Tibial nerve (tissue), 4 donors: ENCODE data around the gene SPAG7. TPM values are rescaled to one million over a fixed set of nuclear protein-coding genes. Genes with fewer than 3 reads are reported as not detected.
"Not testable (repeated sequence)": the region's sequence is repeated elsewhere in the genome, so short reads cannot be mapped to it uniquely, and the experiment has no call there.

ENCODE experiments used
- DNase-seq, 2 donors: peaks; one replicate each; pipeline ENCODE4 v3.0.0-alpha.2; 2019; ENCODE audit warnings: low spot score in 2 of 2
- H3K27ac ChIP-seq, 4 donors: fragments of 200-600 bp; sonication (generic) in 3 of 4; one replicate each; pipeline ENCODE4 v1.5.1; 2017 to 2019; ENCODE audit warnings: mild to moderate bottlenecking in 1 of 4
- H3K27me3 ChIP-seq, 2 donors: fragments of 200-600 bp; sonication (generic) in 1 of 2; one replicate each; pipeline versions ENCODE4 v1.5.1 to v1.6.0; 2017 to 2019
- H3K36me3 ChIP-seq, 3 donors: fragments of 200-600 bp; sonication (generic); one replicate each; pipeline ENCODE4 v1.5.1; 2018 to 2019
- H3K4me1 ChIP-seq, 4 donors: fragments of 200-600 bp; sonication (generic) in 3 of 4; one replicate each; pipeline ENCODE4 v1.5.1; 2017 to 2019
- H3K4me3 ChIP-seq, 4 donors: fragments of 200-600 bp; sonication (generic) in 3 of 4; one replicate each; pipeline ENCODE4 v1.5.1; 2017 to 2019; ENCODE audit warnings: mild to moderate bottlenecking in 1 of 4, moderate library complexity in 1 of 4
- H3K9me3 ChIP-seq, 4 donors: fragments of 200-600 bp; sonication (generic) in 3 of 4; one replicate each; pipeline ENCODE4 v1.5.1; 2017 to 2019
- CTCF ChIP-seq, 5 experiments: fragments of 200-600 bp in 3 of 5; fragments of 450-650 bp in 2 of 5; sonication (generic) in 3 of 5; IDR thresholded peaks; one replicate each; pipeline ENCODE4 v1.5.1; 2016 to 2019; ENCODE audit warnings: antibody characterized with exemption in 5 of 5, mild to moderate bottlenecking in 3 of 5, moderate library complexity in 2 of 5
- EP300 ChIP-seq, 2 donors: sonication (generic); formaldehyde crosslinking; IDR thresholded peaks; one replicate each; pipeline ENCODE4 v1.6.1; 2017; ENCODE audit warnings: antibody characterized with exemption in 2 of 2, mild to moderate bottlenecking in 1 of 2
- POLR2A ChIP-seq, 2 donors: fragments of 450-650 bp; IDR thresholded peaks; one replicate each; pipeline ENCODE4 v1.6.1; 2017; ENCODE audit warnings: antibody characterized with exemption in 2 of 2, mild to moderate bottlenecking in 2 of 2, moderate library complexity in 2 of 2
- WGBS, 2 donors: methylation state at CpG; one replicate each; pipeline ENCODE4 v1.1.5; 2018; 5-methylcytosine and 5-hydroxymethylcytosine counted together
- small RNA-seq: library from RNA; depleted of rRNA; stranded (forward); fragments of <200 nt; gene quantifications from one replicate; pipeline ENCODE3, GENCODE V24; 2016
- total RNA-seq, 4 donors: library from RNA; depleted of rRNA; stranded (reverse); fragments of >200 nt; gene quantifications; one replicate each; pipeline ENCODE4 v1.1.0, GENCODE V29; 2016

The SPAG7 gene
- total RNA-seq, 4 donors from 2014 or later: 36.9 to 70.0 (median 42.0) TPM

GRCh38 chr17:4921320-4921719 is 46.3 kb downstream of the SPAG7 start:
- 83 to 89% methylated on average over 4 of the region's 4 CpGs for WGBS, 2 donors
- no peaks in the 10 kb centered on the region for H3K9me3 ChIP-seq
- H3K36me3 ChIP-seq: no peaks in the 10 kb centered on the region
- H3K4me1 ChIP-seq: no peaks in the 10 kb centered on the region
- no peak overlapping the region for H3K4me3 ChIP-seq
- TF ChIP-seq EP300 (IDR thresholded peaks at IDR 0.05) (no peak), CTCF (IDR thresholded peaks at IDR 0.05) (no peak), POLR2A (IDR thresholded peaks at IDR 0.05) (no peak)
- no peaks in the 10 kb centered on the region for H3K27me3 ChIP-seq
- H3K27ac ChIP-seq: no peak overlapping the region
- no peak for DNase-seq

- TF ChIP-seq CTCF (IDR thresholded peaks at IDR 0.05) (no peak), POLR2A (IDR thresholded peaks at IDR 0.05) (no peak), EP300 (IDR thresholded peaks at IDR 0.05) (no peak)
- Histone ChIP-seq H3K27ac (no peak overlapping the region), H3K4me3 (no peak overlapping the region), H3K9me3 (no peaks in the 10 kb centered on the region), H3K4me1 (no peaks in the 10 kb centered on the region), H3K27me3 (no peaks in the 10 kb centered on the region), H3K36me3 (no peaks in the 10 kb centered on the region)
- DNase-seq: no peak
- WGBS, 2 donors: 78 to 85% methylated on average over 10 of the region's 10 CpGs
Observed at GRCh38 chr17:4920351-4921048, 47.1 kb downstream of the SPAG7 start.

GRCh38 chr17:4919511-4920047 is 48.0 kb downstream of the SPAG7 start:
- no peak for DNase-seq
- no peaks in the 10 kb centered on the region for H3K36me3 ChIP-seq
- H3K27ac ChIP-seq: no peak overlapping the region
- TF ChIP-seq EP300 (IDR thresholded peaks at IDR 0.05) (no peak), CTCF (IDR thresholded peaks at IDR 0.05) (no peak), POLR2A (IDR thresholded peaks at IDR 0.05) (no peak)
- 73 to 75% methylated on average over 8 of the region's 8 CpGs for WGBS, 2 donors
- H3K4me1 ChIP-seq: no peaks in the 10 kb centered on the region
- H3K27me3 ChIP-seq: no peaks in the 10 kb centered on the region
- no peak overlapping the region for H3K4me3 ChIP-seq
- H3K9me3 ChIP-seq: no peaks in the 10 kb centered on the region

- H3K4me3 ChIP-seq: not testable (repeated sequence)
Observed at GRCh38 chr17:4914551-4914950, 53.1 kb downstream of the SPAG7 start.

GRCh38 chr17:4913994-4914393 is 53.6 kb downstream of the SPAG7 start:
- no peaks in the 10 kb centered on the region for H3K27me3 ChIP-seq
- peaks cover 0 to 8% (median 6%) of the 10 kb centered on the region in 4 donors for H3K4me1 ChIP-seq
- H3K27ac ChIP-seq: no peak overlapping the region
- H3K36me3 ChIP-seq: no peaks in the 10 kb centered on the region
- no peaks in the 10 kb centered on the region for H3K9me3 ChIP-seq
- no peak overlapping the region for H3K4me3 ChIP-seq
- 81 to 94% methylated on average over 1 of the region's 1 CpG for WGBS, 2 donors
- TF ChIP-seq CTCF (IDR thresholded peaks at IDR 0.05) (no peak), EP300 (IDR thresholded peaks at IDR 0.05) (no peak), POLR2A (IDR thresholded peaks at IDR 0.05) (no peak)
- DNase-seq: no peak

More at GRCh38 chr17:4914551-4914950, 53.1 kb downstream of the SPAG7 start:
- H3K36me3 ChIP-seq, H3K27ac ChIP-seq, H3K4me1 ChIP-seq, DNase-seq, H3K9me3 ChIP-seq, H3K27me3 ChIP-seq: not testable (repeated sequence)
- WGBS, 2 donors: 88 to 94% methylated on average over 4 of the region's 4 CpGs

Small RNA genes lying within 50 kb of the gene (small RNA-seq; reads per million reads assigned to genes)
- gene MIR6864 (not detected), gene MIR6865 (not detected)

Other genes with a start within 250 kb of the SPAG7 start
- gene MED11, start 236.4 kb downstream of the SPAG7 start, total RNA-seq: 10 to 100 TPM; 20.8 to 32.8 (median 28.4) TPM
- gene ZMYND15, start 228.0 kb downstream of the SPAG7 start, total RNA-seq: under 1 TPM in 3 of 4 donors, not detected in 1; 0.42 to 0.66 (median 0.59) TPM
- gene CXCL16, start 227.9 kb downstream of the SPAG7 start, total RNA-seq: 10 to 100 TPM in 3 of 4 donors, 1 to 10 TPM in 1; 5.7 to 27.3 (median 13.6) TPM
- gene TM4SF5, start 195.9 kb downstream of the SPAG7 start, total RNA-seq: not detected
- gene VMO1, start 181.5 kb downstream of the SPAG7 start, total RNA-seq: 1 to 10 TPM in 3 of 4 donors, not detected in 1; 1.4 to 6.0 (median 1.9) TPM
- not detected for gene GLTPD2, start 178.9 kb downstream of the SPAG7 start, total RNA-seq
- gene PSMB6, start 171.7 kb downstream of the SPAG7 start, total RNA-seq: 100 to 1,000 TPM; 100 to 171 (median 122) TPM
- gene PLD2, start 160.7 kb downstream of the SPAG7 start, total RNA-seq: 10 to 100 TPM; 17.2 to 63.0 (median 30.1) TPM
- 10 to 100 TPM; 57.1 to 94.3 (median 85.7) TPM for gene MINK1, start 134.5 kb downstream of the SPAG7 start, total RNA-seq
- 1 to 10 TPM in 3 of 4 donors, under 1 TPM in 1; 0.90 to 2.0 (median 1.3) TPM for gene C17orf107, start 68.3 kb downstream of the SPAG7 start, total RNA-seq
- 1 to 10 TPM in 2 of 4 donors, under 1 TPM in 2; 0.22 to 2.5 (median 1.0) TPM for gene CHRNE, start 64.7 kb downstream of the SPAG7 start, total RNA-seq
- not detected for gene GP1BA, start 35.5 kb downstream of the SPAG7 start, total RNA-seq
- gene SLC25A11, start 27.8 kb downstream of the SPAG7 start, total RNA-seq: 10 to 100 TPM; 30.3 to 42.8 (median 32.3) TPM
- 10 to 100 TPM; 45.0 to 55.0 (median 51.4) TPM for gene RNF167, start 27.5 kb downstream of the SPAG7 start, total RNA-seq
- 1,000 to 10,000 TPM in 1 of 4 donors, 100 to 1,000 TPM in 3; 422 to 1,004 (median 483) TPM for gene PFN1, start 19.3 kb downstream of the SPAG7 start, total RNA-seq
- gene ENO3, start 16.7 kb downstream of the SPAG7 start, total RNA-seq: 10 to 100 TPM in 2 of 4 donors, 1 to 10 TPM in 2; 7.5 to 15.3 (median 10.2) TPM
- gene CAMTA2, start 19.9 kb upstream of the SPAG7 start, total RNA-seq: 10 to 100 TPM; 15.3 to 46.2 (median 22.5) TPM
- 1 to 10 TPM; 1.2 to 1.8 (median 1.7) TPM for gene INCA1, start 29.7 kb upstream of the SPAG7 start, total RNA-seq
- 10 to 100 TPM; 78.0 to 89.7 (median 79.6) TPM for gene KIF1C, start 30.1 kb upstream of the SPAG7 start, total RNA-seq
- gene SLC52A1, start 67.6 kb upstream of the SPAG7 start, total RNA-seq: not detected
- gene ZFP3, start 110.7 kb upstream of the SPAG7 start, total RNA-seq: 1 to 10 TPM; 2.5 to 7.1 (median 4.7) TPM
- gene ZNF232, start 144.1 kb upstream of the SPAG7 start, total RNA-seq: 10 to 100 TPM in 2 of 4 donors, 1 to 10 TPM in 2; 7.3 to 16.4 (median 9.8) TPM
- 1 to 10 TPM in 1 of 4 donors, under 1 TPM in 1, not detected in 2; under 0.01 to 3.9 TPM for gene USP6, start 148.2 kb upstream of the SPAG7 start, total RNA-seq
- 10 to 100 TPM; 19.6 to 37.2 (median 25.6) TPM for gene ZNF594, start 224.1 kb upstream of the SPAG7 start, total RNA-seq